SK-N-SH (cell line): ENCODE results near the gene PRMT2. TPM values are rescaled to one million over a fixed set of nuclear protein-coding genes. Genes with fewer than 3 reads are reported as not detected.

Experiments
- CTCF ChIA-PET: fragments of 300-600, 350-600 bp; formaldehyde crosslinking; extraction: SDS; loops from one replicate; lab custom pipeline; 2021; lab: Yijun Ruan, JAX
- POLR2A ChIA-PET: fragments of 350-600 bp; sonication (Branson Sonifier 250); formaldehyde crosslinking; extraction: SDS; loops from one replicate; lab custom pipeline; 2020; ENCODE audit warnings: antibody characterized with exemption, inconsistent platforms; lab: Yijun Ruan, JAX
- DNase-seq: peaks from one replicate; pipeline ENCODE4 v3.0.0; 2012
- H2AFZ ChIP-seq: fragments of 200-600 bp; sonication (generic); 2 replicates; pipeline ENCODE4 v1.8.1; 2016; ENCODE audit warnings: antibody characterized with exemption, mild to moderate bottlenecking, low read depth
- H3F3A ChIP-seq: fragments of 200-600 bp; sonication (generic); replicated peaks from 2 replicates; pipeline ENCODE3; 2016; ENCODE audit warnings: antibody characterized with exemption, mild to moderate bottlenecking; ENCODE audit not compliant: insufficient read depth
- H3K27ac ChIP-seq, 2 experiments: fragments of 200-500 bp in 1 of 2; fragments of 200-600 bp in 1 of 2; sonication (Bioruptor generic) in 1 of 2; sonication (generic), shearing (Covaris generic) in 1 of 2; 2 replicates each; pipeline versions ENCODE4 v1.5.1 to v1.6.1; 2014 to 2016; ENCODE audit warnings: low read depth in 2 of 2, inconsistent platforms in 1 of 2, low read length in 1 of 2, mild to moderate bottlenecking in 1 of 2, mixed read lengths in 1 of 2
- H3K27me3 ChIP-seq: fragments of 200-600 bp; sonication (generic), shearing (Covaris generic); 2 replicates; pipeline ENCODE4 v1.6.1; 2016; ENCODE audit warnings: mixed run types; ENCODE audit not compliant: insufficient read depth
- H3K36me3 ChIP-seq, 2 experiments: fragments of 200-500 bp in 1 of 2; fragments of 200-600 bp in 1 of 2; sonication (Bioruptor generic) in 1 of 2; sonication (generic) in 1 of 2; replicated peaks in 1 of 2; 2 replicates each; pipeline versions ENCODE3 to v1.5.1; 2014 to 2016; ENCODE audit warnings: low read length in 1 of 2, mild to moderate bottlenecking in 1 of 2; ENCODE audit not compliant: insufficient read depth in 2 of 2, control insufficient read depth in 1 of 2
- H3K4me1 ChIP-seq, 2 experiments: fragments of 200-500 bp in 1 of 2; fragments of 200-600 bp in 1 of 2; sonication (Bioruptor generic) in 1 of 2; sonication (generic), shearing (Covaris generic) in 1 of 2; 2 replicates each; pipeline versions ENCODE4 v1.5.1 to v1.6.1; 2014 to 2016; ENCODE audit warnings: low read depth in 1 of 2, low read length in 1 of 2, mixed run types in 1 of 2; ENCODE audit not compliant: insufficient read depth in 2 of 2, control insufficient read depth in 1 of 2
- H3K4me2 ChIP-seq: fragments of 200-600 bp; sonication (generic), shearing (Covaris generic); 2 replicates; pipeline ENCODE4 v1.6.1; 2017; ENCODE audit warnings: mixed run types
- H3K4me3 ChIP-seq, 2 experiments: fragments of 200-500 bp in 1 of 2; fragments of 200-600 bp in 1 of 2; sonication (Bioruptor generic) in 1 of 2; sonication (generic), shearing (Covaris generic) in 1 of 2; 2 replicates each; pipeline versions ENCODE4 v1.5.1 to v1.8.1; 2014 to 2016; ENCODE audit warnings: low read depth in 2 of 2, inconsistent platforms in 1 of 2, low read length in 1 of 2, mild to moderate bottlenecking in 1 of 2, mixed read lengths in 1 of 2, moderate library complexity in 1 of 2
- H3K79me2 ChIP-seq: fragments of 200-600 bp; sonication (generic); 2 replicates; pipeline ENCODE4 v1.8.1; 2017; ENCODE audit warnings: mild to moderate bottlenecking; ENCODE audit not compliant: insufficient read depth
- H3K9ac ChIP-seq: fragments of 200-600 bp; sonication (generic); 2 replicates; pipeline ENCODE4 v1.6.1; 2017; ENCODE audit warnings: mixed run types
- H3K9me2 ChIP-seq: fragments of 200-600 bp; sonication (generic); 2 replicates; pipeline ENCODE4 v1.6.1; 2017; ENCODE audit warnings: mixed run types
- H3K9me3 ChIP-seq: fragments of 200-600 bp; sonication (generic); 2 replicates; pipeline ENCODE4 v1.6.1; 2017; ENCODE audit warnings: mixed run types, mild to moderate bottlenecking, moderate library complexity
- H4K20me1 ChIP-seq: fragments of 200-600 bp; sonication (generic); 2 replicates; pipeline ENCODE4 v1.6.1; 2017; ENCODE audit warnings: mild to moderate bottlenecking, mixed run types; ENCODE audit not compliant: insufficient read depth
- ELF1 ChIP-seq: IDR thresholded peaks from 2 replicates; pipeline ENCODE4 v1.4.0; 2012
- FOSL2 ChIP-seq: IDR thresholded peaks from 2 replicates; pipeline ENCODE4 v1.4.0; 2012; ENCODE audit warnings: low read depth, mild to moderate bottlenecking, moderate library complexity, borderline replicate concordance
- GATA2 ChIP-seq: sonication (generic); formaldehyde crosslinking; IDR thresholded peaks from 2 replicates; pipeline ENCODE4 v1.5.0; 2020; ENCODE audit warnings: mild to moderate bottlenecking, missing genetic modification reagents
- IRF3 ChIP-seq: fragments of 150-350 bp; IDR thresholded peaks from 2 replicates; pipeline ENCODE4 v1.6.1; 2016; ENCODE audit warnings: mild to moderate bottlenecking, low read depth, low read length
- MXI1 ChIP-seq: IDR thresholded peaks from 2 replicates; pipeline ENCODE4 v1.6.1; 2012; ENCODE audit warnings: mild to moderate bottlenecking, low read depth, low read length, improper control_type of control experiment
- NRF1 ChIP-seq: IDR thresholded peaks from 2 replicates; pipeline ENCODE4 v1.6.1; 2012; ENCODE audit warnings: low read depth, mild to moderate bottlenecking, low read length
- SMC3 ChIP-seq: IDR thresholded peaks from 2 replicates; pipeline ENCODE4 v1.6.1; 2012; ENCODE audit warnings: low read depth, low read length, improper control_type of control experiment
- TAF1 ChIP-seq: IDR thresholded peaks from 2 replicates; pipeline ENCODE4 v1.6.1; 2012; ENCODE audit warnings: low read depth, mild to moderate bottlenecking, low read length, moderate library complexity, borderline replicate concordance
- ZBTB33 ChIP-seq: IDR thresholded peaks from 2 replicates; pipeline ENCODE4 v1.4.0; 2012; ENCODE audit warnings: low read depth, borderline replicate concordance
- WGBS: methylation state at CpG from one replicate; pipeline ENCODE4 v1.1.6; 2017; ENCODE audit warnings: low lambda C conversion rate; 5-methylcytosine and 5-hydroxymethylcytosine counted together
- polyA plus RNA-seq, 3 experiments: library from polyadenylated mRNA; depleted of rRNA; stranded (reverse); fragments of >200 nt; gene quantifications; 2 replicates each; pipeline ENCODE4 v1.2.3, GENCODE V29; 2012
- TF ChIP-seq, protein P1 (sequence below): IDR thresholded peaks from 2 replicates; pipeline ENCODE4 v1.6.1; 2012; ENCODE audit warnings: mild to moderate bottlenecking, low read depth, low read length, moderate library complexity

PRMT2 gene
- polyA plus RNA-seq, 1 of the 3 experiments (the other 2 are of a cell fraction) = 278 TPM

- POLR2A ChIA-PET = interaction anchor here (1.1 kb wide), 1 partner anchor 11 kb away, joined by 4 read pairs; the partner anchor contains the start of gene PRMT2
Measured at GRCh38 chr21:46646541-46647154, 11.2 kb downstream of the PRMT2 start.

DNA sequence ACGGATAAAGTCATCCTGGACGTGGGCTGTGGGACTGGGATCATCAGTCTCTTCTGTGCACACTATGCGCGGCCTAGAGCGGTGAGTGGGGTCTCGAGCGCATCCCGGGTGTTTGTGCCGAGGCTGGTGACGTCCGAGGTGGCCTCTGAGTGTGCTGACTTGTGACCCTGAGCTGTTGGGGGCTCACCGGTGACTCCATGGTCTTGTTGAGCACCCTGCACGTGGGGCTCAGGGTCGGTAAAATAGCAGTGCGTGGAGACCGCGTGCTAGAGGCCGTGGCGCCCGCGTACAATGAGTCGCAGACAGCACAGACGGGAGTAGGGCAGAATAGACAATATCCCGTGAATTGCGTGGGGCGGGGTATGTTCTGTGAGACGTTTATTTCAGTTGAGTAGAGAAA is 13.1 kb downstream of the PRMT2 start:
- WGBS = 95% methylated on average over 26 of the region's 27 CpGs
- Histone ChIP-seq H3K9me3 (no peaks in the 10 kb centered on the region), H3K4me3 (no peak overlapping the region), H3K9me2 (no peaks in the 10 kb centered on the region), H2AFZ (no peak overlapping the region), H3K4me2 (no peak overlapping the region), H3K27me3 (no peaks in the 10 kb centered on the region), H3K9ac (no peak overlapping the region), H4K20me1 (peaks cover 4% of the 10 kb centered on the region; the same call in 1 of the 2 replicates), H3F3A (peaks cover 4% of the 10 kb centered on the region), H3K36me3 (peaks cover 75 to 81% of the 10 kb centered on the region in 2 experiments), H3K4me1 (peaks cover 0 to 17% of the 10 kb centered on the region in 2 experiments; a peak in 1 of 4 replicates), H3K27ac (no peak overlapping the region; a peak in 1 of 4 replicates), H3K79me2 (peaks cover 58% of the 10 kb centered on the region)
- no peak for DNase-seq
- POLR2A ChIA-PET = no interaction called here
- CTCF ChIA-PET = interaction anchor here (1.0 kb wide), 1 partner anchor 9 kb away, joined by 3 read pairs; no protein-coding TSS in a partner anchor
- no peak for TF ChIP-seq GATA2
- no peak for TF ChIP-seq FOSL2
- no peak for TF ChIP-seq NRF1
- TF ChIP-seq, protein P1, sequence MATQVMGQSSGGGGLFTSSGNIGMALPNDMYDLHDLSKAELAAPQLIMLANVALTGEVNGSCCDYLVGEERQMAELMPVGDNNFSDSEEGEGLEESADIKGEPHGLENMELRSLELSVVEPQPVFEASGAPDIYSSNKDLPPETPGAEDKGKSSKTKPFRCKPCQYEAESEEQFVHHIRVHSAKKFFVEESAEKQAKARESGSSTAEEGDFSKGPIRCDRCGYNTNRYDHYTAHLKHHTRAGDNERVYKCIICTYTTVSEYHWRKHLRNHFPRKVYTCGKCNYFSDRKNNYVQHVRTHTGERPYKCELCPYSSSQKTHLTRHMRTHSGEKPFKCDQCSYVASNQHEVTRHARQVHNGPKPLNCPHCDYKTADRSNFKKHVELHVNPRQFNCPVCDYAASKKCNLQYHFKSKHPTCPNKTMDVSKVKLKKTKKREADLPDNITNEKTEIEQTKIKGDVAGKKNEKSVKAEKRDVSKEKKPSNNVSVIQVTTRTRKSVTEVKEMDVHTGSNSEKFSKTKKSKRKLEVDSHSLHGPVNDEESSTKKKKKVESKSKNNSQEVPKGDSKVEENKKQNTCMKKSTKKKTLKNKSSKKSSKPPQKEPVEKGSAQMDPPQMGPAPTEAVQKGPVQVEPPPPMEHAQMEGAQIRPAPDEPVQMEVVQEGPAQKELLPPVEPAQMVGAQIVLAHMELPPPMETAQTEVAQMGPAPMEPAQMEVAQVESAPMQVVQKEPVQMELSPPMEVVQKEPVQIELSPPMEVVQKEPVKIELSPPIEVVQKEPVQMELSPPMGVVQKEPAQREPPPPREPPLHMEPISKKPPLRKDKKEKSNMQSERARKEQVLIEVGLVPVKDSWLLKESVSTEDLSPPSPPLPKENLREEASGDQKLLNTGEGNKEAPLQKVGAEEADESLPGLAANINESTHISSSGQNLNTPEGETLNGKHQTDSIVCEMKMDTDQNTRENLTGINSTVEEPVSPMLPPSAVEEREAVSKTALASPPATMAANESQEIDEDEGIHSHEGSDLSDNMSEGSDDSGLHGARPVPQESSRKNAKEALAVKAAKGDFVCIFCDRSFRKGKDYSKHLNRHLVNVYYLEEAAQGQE = no peak
- no peak for TF ChIP-seq IRF3

More at GRCh38 chr21:46646541-46647154, 11.2 kb downstream of the PRMT2 start:
- H3K9me2 ChIP-seq = no peaks in the 10 kb centered on the region
- no peak for DNase-seq
- H3K27me3 ChIP-seq = no peaks in the 10 kb centered on the region
- no peak overlapping the region for H3K4me2 ChIP-seq
- no peak overlapping the region for H3K4me3 ChIP-seq
- TF ChIP-seq FOSL2 = no peak
- TF ChIP-seq ZBTB33 = no peak
- no peak for TF ChIP-seq SMC3
- TF ChIP-seq NRF1 = no peak
- no peak for TF ChIP-seq ELF1
- TF ChIP-seq TAF1 = no peak
- no peak for TF ChIP-seq MXI1
- H3K36me3 ChIP-seq = peaks cover 70 to 79% of the 10 kb centered on the region in 2 experiments
- H3K9me3 ChIP-seq = no peaks in the 10 kb centered on the region
- CTCF ChIA-PET = no interaction called here
- WGBS = 97% methylated on average over 9 of the region's 9 CpGs
- H3K27ac ChIP-seq = no peak overlapping the region
- no peak overlapping the region for H3K9ac ChIP-seq
- peaks cover 0 to 17% of the 10 kb centered on the region in 2 experiments; a peak in 1 of 4 replicates for H3K4me1 ChIP-seq
- H3K79me2 ChIP-seq = peaks cover 69% of the 10 kb centered on the region
- H4K20me1 ChIP-seq = peaks cover 12% of the 10 kb centered on the region; the same call in 1 of the 2 replicates
- H2AFZ ChIP-seq = no peak overlapping the region
- H3F3A ChIP-seq = peaks cover 4% of the 10 kb centered on the region
